HepG2 (cell line): ENCODE measurements around the gene DCTN3. TPM values are rescaled to one million over a fixed set of nuclear protein-coding genes. Genes with fewer than 3 reads are reported as not detected.

ENCODE experiments used
- AGO2 ChIP-seq: fragments of 200-400 bp; formaldehyde crosslinking; optimal IDR thresholded peaks from 2 replicates; pipeline ENCODE3; 2017; ENCODE audit warnings: mild to moderate bottlenecking, low read depth, low read length, moderate library complexity
- DNMT3B ChIP-seq: conservative IDR thresholded peaks from 2 replicates; pipeline ENCODE4 v1.6.1; 2016; ENCODE audit warnings: missing biosample characterization, control low read depth
- FOXM1 ChIP-seq: sonication (generic); formaldehyde crosslinking; IDR thresholded peaks from 2 replicates; pipeline ENCODE4 v1.5.0; 2020; ENCODE audit warnings: missing genetic modification reagents
- MED8 ChIP-seq: sonication (generic); formaldehyde crosslinking; IDR thresholded peaks from 2 replicates; pipeline ENCODE4 v1.8.1; 2023; ENCODE audit warnings: mild to moderate bottlenecking, missing genetic modification reagents; ENCODE audit not compliant: insufficient replicate concordance
- REXO4 ChIP-seq: sonication (generic); formaldehyde crosslinking; IDR thresholded peaks from 2 replicates; pipeline ENCODE4 v1.8.0; 2022; ENCODE audit warnings: missing genetic modification reagents, mild to moderate bottlenecking, borderline replicate concordance
- TCF7 ChIP-seq: sonication (generic); IDR thresholded peaks from 2 replicates; pipeline ENCODE4 v1.6.1; 2016; ENCODE audit warnings: antibody characterized with exemption, low read depth
- ZNF891 ChIP-seq: sonication (generic); formaldehyde crosslinking; IDR thresholded peaks from 2 replicates; pipeline ENCODE4 v1.5.0; 2020; ENCODE audit warnings: mild to moderate bottlenecking, missing genetic modification reagents
- polyA plus RNA-seq, 8 experiments: library from polyadenylated mRNA; depleted of rRNA in 3 of 8; stranded (reverse) in 7 of 8; unstranded in 1 of 8; fragments of >200 nt; fragmentation: Illumina TruSeq in 4 of 8; extraction: Trizol in 4 of 8; gene quantifications; 2 replicates each; pipeline versions ENCODE4 v1.2.1 to v1.2.3, GENCODE V29; 2011 to 2016; ENCODE audit warnings: low read depth in 4 of 8, missing spikeins in 1 of 8, mixed read lengths in 1 of 8; ENCODE audit not compliant: insufficient read depth in 1 of 8
- total RNA-seq, 5 experiments: library from RNA; depleted of rRNA; stranded (reverse); fragments of >200 nt; fragmentation: Illumina TruSeq; extraction: Trizol; gene quantifications; 2 replicates each; pipeline ENCODE4 v1.2.3, GENCODE V29; 2016; ENCODE audit warnings: low read depth in 1 of 5
- TF ChIP-seq, protein P1 (sequence below): sonication (generic); formaldehyde crosslinking; IDR thresholded peaks from 2 replicates; pipeline ENCODE4 v1.9.0; 2021; ENCODE audit warnings: mild to moderate bottlenecking, missing genetic modification reagents
- TF ChIP-seq, protein P2 (sequence below): IDR thresholded peaks from 2 replicates; pipeline ENCODE4 v1.6.1; 2016
- TF ChIP-seq, protein P3 (sequence below): sonication (generic); formaldehyde crosslinking; IDR thresholded peaks from 2 replicates; pipeline ENCODE4 v1.5.1; 2020; ENCODE audit warnings: missing genetic modification reagents, mild to moderate bottlenecking, borderline replicate concordance
- TF ChIP-seq, protein P4 (sequence below): IDR thresholded peaks from 2 replicates; pipeline ENCODE4 v1.6.1; 2016; ENCODE audit warnings: control low read depth

DCTN3 gene
- total and polyA plus RNA-seq, 2 of the 13 experiments (the other 11 are each of a cell fraction or from before 2014, with no cell fraction given) = 27.4 to 34.5 TPM

DNA sequence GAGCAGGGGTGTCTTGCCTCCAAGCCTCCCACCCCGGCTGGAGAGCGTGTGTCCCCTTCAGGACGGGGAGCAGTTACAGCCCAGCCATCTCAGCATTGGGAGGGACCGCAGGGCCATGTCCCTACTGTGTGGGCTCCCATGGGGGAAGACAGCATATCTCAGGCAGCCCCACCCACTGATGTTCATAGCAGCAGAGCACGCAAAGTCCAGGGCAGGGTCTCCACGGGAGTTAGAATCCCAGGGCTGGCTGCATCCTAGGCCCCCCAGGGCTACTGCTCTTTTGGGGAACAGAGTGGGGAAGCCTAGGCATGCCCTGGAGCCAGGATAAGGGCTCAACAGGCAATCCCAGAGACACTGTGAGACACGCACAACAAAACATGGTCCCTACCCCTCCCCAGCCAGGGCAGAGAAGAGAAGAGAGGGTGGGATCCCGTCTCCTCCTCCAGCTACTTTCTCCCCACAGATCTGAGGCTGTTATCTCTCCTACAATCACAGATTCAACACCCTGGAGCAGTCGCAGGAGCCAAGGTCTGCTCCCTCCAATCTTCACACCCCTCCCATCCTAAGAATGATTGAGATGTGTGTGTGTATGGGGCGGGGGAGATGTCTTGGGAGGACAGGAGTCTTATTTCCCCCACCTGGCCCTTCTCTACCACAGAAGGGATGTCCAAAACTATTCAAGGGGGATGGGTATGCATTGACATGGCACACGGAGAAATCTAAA is 34.2 kb downstream of the DCTN3 start (continued):
- TF ChIP-seq, protein P1, sequence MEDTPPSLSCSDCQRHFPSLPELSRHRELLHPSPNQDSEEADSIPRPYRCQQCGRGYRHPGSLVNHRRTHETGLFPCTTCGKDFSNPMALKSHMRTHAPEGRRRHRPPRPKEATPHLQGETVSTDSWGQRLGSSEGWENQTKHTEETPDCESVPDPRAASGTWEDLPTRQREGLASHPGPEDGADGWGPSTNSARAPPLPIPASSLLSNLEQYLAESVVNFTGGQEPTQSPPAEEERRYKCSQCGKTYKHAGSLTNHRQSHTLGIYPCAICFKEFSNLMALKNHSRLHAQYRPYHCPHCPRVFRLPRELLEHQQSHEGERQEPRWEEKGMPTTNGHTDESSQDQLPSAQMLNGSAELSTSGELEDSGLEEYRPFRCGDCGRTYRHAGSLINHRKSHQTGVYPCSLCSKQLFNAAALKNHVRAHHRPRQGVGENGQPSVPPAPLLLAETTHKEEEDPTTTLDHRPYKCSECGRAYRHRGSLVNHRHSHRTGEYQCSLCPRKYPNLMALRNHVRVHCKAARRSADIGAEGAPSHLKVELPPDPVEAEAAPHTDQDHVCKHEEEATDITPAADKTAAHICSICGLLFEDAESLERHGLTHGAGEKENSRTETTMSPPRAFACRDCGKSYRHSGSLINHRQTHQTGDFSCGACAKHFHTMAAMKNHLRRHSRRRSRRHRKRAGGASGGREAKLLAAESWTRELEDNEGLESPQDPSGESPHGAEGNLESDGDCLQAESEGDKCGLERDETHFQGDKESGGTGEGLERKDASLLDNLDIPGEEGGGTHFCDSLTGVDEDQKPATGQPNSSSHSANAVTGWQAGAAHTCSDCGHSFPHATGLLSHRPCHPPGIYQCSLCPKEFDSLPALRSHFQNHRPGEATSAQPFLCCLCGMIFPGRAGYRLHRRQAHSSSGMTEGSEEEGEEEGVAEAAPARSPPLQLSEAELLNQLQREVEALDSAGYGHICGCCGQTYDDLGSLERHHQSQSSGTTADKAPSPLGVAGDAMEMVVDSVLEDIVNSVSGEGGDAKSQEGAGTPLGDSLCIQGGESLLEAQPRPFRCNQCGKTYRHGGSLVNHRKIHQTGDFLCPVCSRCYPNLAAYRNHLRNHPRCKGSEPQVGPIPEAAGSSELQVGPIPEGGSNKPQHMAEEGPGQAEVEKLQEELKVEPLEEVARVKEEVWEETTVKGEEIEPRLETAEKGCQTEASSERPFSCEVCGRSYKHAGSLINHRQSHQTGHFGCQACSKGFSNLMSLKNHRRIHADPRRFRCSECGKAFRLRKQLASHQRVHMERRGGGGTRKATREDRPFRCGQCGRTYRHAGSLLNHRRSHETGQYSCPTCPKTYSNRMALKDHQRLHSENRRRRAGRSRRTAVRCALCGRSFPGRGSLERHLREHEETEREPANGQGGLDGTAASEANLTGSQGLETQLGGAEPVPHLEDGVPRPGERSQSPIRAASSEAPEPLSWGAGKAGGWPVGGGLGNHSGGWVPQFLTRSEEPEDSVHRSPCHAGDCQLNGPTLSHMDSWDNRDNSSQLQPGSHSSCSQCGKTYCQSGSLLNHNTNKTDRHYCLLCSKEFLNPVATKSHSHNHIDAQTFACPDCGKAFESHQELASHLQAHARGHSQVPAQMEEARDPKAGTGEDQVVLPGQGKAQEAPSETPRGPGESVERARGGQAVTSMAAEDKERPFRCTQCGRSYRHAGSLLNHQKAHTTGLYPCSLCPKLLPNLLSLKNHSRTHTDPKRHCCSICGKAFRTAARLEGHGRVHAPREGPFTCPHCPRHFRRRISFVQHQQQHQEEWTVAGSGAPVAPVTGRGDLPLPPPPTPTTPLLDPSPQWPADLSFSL = no peak
- no peak for TF ChIP-seq REXO4
- TF ChIP-seq, protein P2, sequence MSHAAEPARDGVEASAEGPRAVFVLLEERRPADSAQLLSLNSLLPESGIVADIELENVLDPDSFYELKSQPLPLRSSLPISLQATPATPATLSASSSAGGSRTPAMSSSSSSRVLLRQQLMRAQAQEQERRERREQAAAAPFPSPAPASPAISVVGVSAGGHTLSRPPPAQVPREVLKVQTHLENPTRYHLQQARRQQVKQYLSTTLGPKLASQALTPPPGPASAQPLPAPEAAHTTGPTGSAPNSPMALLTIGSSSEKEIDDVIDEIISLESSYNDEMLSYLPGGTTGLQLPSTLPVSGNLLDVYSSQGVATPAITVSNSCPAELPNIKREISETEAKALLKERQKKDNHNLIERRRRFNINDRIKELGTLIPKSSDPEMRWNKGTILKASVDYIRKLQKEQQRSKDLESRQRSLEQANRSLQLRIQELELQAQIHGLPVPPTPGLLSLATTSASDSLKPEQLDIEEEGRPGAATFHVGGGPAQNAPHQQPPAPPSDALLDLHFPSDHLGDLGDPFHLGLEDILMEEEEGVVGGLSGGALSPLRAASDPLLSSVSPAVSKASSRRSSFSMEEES (CRISPR knock-in tag) = no peak
- no peak for TF ChIP-seq MED8
- TF ChIP-seq DNMT3B (CRISPR knock-in tag) = no peak
- TF ChIP-seq, protein P3, sequence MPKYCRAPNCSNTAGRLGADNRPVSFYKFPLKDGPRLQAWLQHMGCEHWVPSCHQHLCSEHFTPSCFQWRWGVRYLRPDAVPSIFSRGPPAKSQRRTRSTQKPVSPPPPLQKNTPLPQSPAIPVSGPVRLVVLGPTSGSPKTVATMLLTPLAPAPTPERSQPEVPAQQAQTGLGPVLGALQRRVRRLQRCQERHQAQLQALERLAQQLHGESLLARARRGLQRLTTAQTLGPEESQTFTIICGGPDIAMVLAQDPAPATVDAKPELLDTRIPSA (CRISPR knock-in tag) = no peak
- TF ChIP-seq FOXM1 (CRISPR knock-in tag) = no peak
- TF ChIP-seq, protein P4, sequence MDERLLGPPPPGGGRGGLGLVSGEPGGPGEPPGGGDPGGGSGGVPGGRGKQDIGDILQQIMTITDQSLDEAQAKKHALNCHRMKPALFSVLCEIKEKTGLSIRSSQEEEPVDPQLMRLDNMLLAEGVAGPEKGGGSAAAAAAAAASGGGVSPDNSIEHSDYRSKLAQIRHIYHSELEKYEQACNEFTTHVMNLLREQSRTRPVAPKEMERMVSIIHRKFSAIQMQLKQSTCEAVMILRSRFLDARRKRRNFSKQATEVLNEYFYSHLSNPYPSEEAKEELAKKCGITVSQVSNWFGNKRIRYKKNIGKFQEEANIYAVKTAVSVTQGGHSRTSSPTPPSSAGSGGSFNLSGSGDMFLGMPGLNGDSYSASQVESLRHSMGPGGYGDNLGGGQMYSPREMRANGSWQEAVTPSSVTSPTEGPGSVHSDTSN (CRISPR knock-in tag) = no peak
- TF ChIP-seq TCF7 = no peak
- TF ChIP-seq AGO2 = no peak
- no peak for TF ChIP-seq ZNF891
